Measurements from ENCODE around the gene SLC39A7. TPM values are rescaled to one million over a fixed set of nuclear protein-coding genes. Genes with fewer than 3 reads are reported as not detected.
"Not testable (repeated sequence)": the region's sequence is repeated elsewhere in the genome, so short reads cannot be mapped to it uniquely, and the experiment has no call there.

Gene SLC39A7
- total and polyA plus RNA-seq, 4 experiments from 2014 or later, result 22.9 to 40.9 (median 32.0) TPM

DNA sequence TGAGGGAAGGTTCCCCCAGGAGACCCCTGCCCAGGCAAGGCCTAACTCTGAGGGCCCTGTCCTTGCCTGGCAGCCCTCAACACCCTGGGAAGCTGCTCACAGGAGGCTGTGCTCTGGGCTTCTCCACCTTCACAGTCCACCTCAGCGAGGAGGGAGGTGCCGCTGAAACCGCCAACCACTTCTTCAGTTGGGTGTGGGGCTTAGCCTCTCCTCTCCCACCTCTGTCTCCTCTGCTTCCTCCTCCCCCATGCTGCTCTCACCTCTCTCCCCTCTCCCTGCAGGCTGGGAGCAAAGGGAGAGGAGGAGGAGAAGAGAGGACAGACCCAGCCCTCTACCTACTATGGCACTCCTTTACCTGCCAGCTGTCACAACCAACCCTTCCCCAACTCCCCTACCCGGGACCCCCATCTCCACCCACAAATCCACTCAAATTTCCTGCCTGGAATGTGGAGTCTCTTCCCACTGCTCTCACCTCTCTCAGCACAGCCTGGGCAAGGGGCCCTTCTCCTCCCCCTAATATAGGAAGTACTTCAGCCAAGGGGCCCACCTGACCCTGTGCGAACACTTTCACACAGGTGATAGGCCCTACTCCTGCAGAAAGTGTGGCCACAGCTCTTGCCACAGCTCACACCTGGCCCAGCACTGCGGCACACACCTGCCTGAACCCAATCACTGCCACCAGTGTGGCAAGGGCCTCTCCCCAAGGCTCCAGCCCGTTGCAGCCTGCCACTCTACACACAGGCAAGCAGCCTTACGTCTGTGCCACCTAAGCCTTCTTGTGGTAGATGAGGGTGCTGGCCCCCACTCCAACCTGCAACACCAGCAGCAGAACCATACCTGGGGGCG, 14.8 kb downstream of the SLC39A7 start:
- Mint-ChIP-seq H3K4me3 (peak overlapping the region in 1 of 8 donors; percentile 32), H3K27me3 (peaks cover 14 to 46% of the 10 kb centered on the region in 2 donors), H3K4me1 (peaks cover 13 to 30% (median 19%) of the 10 kb centered on the region in 4 donors), H3K27ac (no peak overlapping the region), H3K9me3 (peaks cover 0 to 1% (median 0%) of the 10 kb centered on the region in 8 donors), H3K36me3 (peaks cover 10 to 14% of the 10 kb centered on the region in 2 donors)
- Histone ChIP-seq H3K36me3 (ENCODE audit: insufficient read depth, low read length) (no peaks in the 10 kb centered on the region), H3K4me1 (ENCODE audit: insufficient read depth, low read length) (peaks cover 14% of the 10 kb centered on the region), H3K4me3 (ENCODE audit: low read length in 2 of 2) (no peak overlapping the region), H3K27ac (ENCODE audit: low read depth, low read length) (no peak overlapping the region), H3K27me3 (ENCODE audit: insufficient read depth, low read length) (peaks cover 4% of the 10 kb centered on the region), H3K9me3 (ENCODE audit: control insufficient read depth in 1 of 2, low read length in 2 of 2) (no peaks in the 10 kb centered on the region)
- intact Hi-C loops (cut with micrococcal nuclease), result no loop called here
- ChIA-PET POLR2A (ENCODE audit: partially characterized antibody) (no interaction called here), CTCF (ENCODE audit: partially characterized antibody) (no interaction called here)
- DNase-seq, result no peak

DNA sequence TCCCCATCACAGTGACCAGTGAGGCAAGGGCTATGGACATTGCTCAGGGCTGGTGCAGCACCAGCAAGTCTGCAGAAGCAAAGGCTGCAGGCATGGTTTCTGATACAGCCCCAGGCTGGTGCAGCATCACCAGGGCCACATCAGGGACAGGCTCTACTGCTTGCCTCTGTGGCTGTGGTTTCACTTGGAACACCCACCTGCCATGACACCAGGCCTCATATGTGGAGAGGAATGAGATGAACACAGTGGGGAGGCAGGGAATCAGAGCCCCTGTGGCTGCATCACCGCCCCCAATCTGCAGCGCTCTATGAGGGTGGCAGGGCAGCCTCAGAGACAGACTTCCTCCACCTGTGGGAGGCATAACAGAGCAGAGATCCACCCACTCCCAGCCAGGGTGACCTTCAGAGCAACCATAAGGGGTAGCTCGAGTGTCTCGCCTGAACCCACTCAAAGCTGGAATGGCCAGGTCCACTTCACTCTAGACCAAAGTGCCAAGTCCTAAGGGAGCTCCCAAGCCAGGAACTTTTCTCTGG, 15.5 kb downstream of the SLC39A7 start:
- Histone ChIP-seq H3K4me1 (ENCODE audit: insufficient read depth, low read length) (peaks cover 14% of the 10 kb centered on the region), H3K27ac (ENCODE audit: low read depth, low read length) (no peak overlapping the region), H3K36me3 (ENCODE audit: insufficient read depth, low read length) (no peaks in the 10 kb centered on the region), H3K9me3 (ENCODE audit: control insufficient read depth in 1 of 2, low read length in 2 of 2) (no peaks in the 10 kb centered on the region), H3K4me3 (ENCODE audit: low read length in 2 of 2) (no peak overlapping the region), H3K27me3 (ENCODE audit: insufficient read depth, low read length) (peaks cover 4% of the 10 kb centered on the region)
- ChIA-PET POLR2A (ENCODE audit: partially characterized antibody) (no interaction called here), CTCF (ENCODE audit: partially characterized antibody) (no interaction called here)
- DNase-seq, result no peak
- H3K36me3 Mint-ChIP-seq, result peaks cover 4 to 8% of the 10 kb centered on the region in 2 donors
- peaks cover 13 to 27% (median 18%) of the 10 kb centered on the region in 4 donors for H3K4me1 Mint-ChIP-seq
- peaks cover 14 to 47% of the 10 kb centered on the region in 2 donors for H3K27me3 Mint-ChIP-seq
- H3K9me3 Mint-ChIP-seq, result peaks cover 0 to 1% (median 0%) of the 10 kb centered on the region in 8 donors
- intact Hi-C loops (cut with micrococcal nuclease), result no loop called here
- H3K4me3 Mint-ChIP-seq, result no peak overlapping the region
- H3K27ac Mint-ChIP-seq, result no peak overlapping the region

DNA sequence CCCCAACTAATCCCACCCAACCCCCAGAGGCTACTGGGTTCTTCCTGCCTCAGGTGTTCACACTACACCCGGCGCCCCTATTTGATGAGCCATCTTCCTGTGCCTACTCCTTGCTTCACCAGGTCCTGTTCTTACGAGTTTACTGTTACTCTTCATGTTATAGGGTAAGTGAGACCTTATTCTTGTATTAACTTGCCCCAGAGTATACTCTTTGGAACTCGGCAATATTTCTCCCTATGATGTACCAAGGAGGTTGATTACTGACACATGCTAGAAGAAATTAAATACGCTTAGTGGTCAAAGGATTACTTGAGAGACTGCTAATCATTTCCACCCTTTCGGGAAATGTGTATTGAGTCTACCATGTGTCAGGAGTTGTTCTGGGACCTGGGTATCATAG, 16.6 kb downstream of the SLC39A7 start:
- peaks cover 20 to 51% of the 10 kb centered on the region in 2 donors for H3K27me3 Mint-ChIP-seq
- ChIA-PET CTCF (ENCODE audit: partially characterized antibody) (no interaction called here), POLR2A (ENCODE audit: partially characterized antibody) (no interaction called here)
- H3K4me1 ChIP-seq (ENCODE audit: insufficient read depth, low read length), result peaks cover 14% of the 10 kb centered on the region
- H3K36me3 Mint-ChIP-seq, result peaks cover 2 to 4% of the 10 kb centered on the region in 2 donors
- H3K4me3 Mint-ChIP-seq, result no peak overlapping the region
- no peak overlapping the region for H3K4me3 ChIP-seq (ENCODE audit: low read length in 2 of 2)
- no peak overlapping the region for H3K27ac ChIP-seq (ENCODE audit: low read depth, low read length)
- H3K9me3 ChIP-seq (ENCODE audit: control insufficient read depth in 1 of 2, low read length in 2 of 2), result no peaks in the 10 kb centered on the region
- intact Hi-C loops (cut with micrococcal nuclease), result no loop called here
- H3K27ac Mint-ChIP-seq, result no peak overlapping the region
- H3K4me1 Mint-ChIP-seq, result peaks cover 13 to 23% (median 18%) of the 10 kb centered on the region in 4 donors
- peaks cover 7% of the 10 kb centered on the region for H3K27me3 ChIP-seq (ENCODE audit: insufficient read depth, low read length)
- DNase-seq, result no peak
- H3K36me3 ChIP-seq (ENCODE audit: insufficient read depth, low read length), result no peaks in the 10 kb centered on the region
- peaks cover 0 to 1% (median 0%) of the 10 kb centered on the region in 8 donors for H3K9me3 Mint-ChIP-seq

DNA sequence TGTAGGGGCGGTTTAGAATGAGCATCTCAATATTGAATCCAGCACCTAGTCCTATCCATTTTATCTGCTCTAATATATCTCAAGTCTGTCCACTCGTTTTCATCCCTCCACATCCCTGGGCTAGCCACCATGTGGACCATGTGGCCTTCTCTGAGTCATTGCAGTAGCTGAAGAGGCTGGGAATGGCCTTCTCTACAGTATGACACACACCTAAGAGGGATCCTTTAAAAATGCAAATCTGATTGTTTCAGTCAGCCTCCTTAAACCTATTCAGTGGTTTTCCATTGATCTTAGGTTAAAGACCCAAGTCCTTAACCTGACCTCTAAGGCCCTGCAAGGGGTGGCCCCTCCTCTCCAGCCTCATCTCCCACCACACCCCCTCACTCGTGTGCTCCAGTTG, 17.0 kb downstream of the SLC39A7 start:
- H3K4me1 Mint-ChIP-seq, result peaks cover 11 to 18% (median 16%) of the 10 kb centered on the region in 4 donors
- ChIA-PET POLR2A (ENCODE audit: partially characterized antibody) (interaction anchor here (1.7 kb wide), 1 partner anchor 9 kb away, joined by 5 read pairs; the partner anchor contains the start of gene RING1), CTCF (ENCODE audit: partially characterized antibody) (no interaction called here)
- H3K9me3 ChIP-seq (ENCODE audit: control insufficient read depth in 1 of 2, low read length in 2 of 2), result no peaks in the 10 kb centered on the region
- peaks cover 14% of the 10 kb centered on the region for H3K4me1 ChIP-seq (ENCODE audit: insufficient read depth, low read length)
- H3K36me3 Mint-ChIP-seq, result no peaks in the 10 kb centered on the region
- H3K9me3 Mint-ChIP-seq, result peaks cover 0 to under 1% (median 0%) of the 10 kb centered on the region in 8 donors
- H3K27me3 Mint-ChIP-seq, result peaks cover 21 to 52% of the 10 kb centered on the region in 2 donors
- H3K27ac Mint-ChIP-seq, result no peak overlapping the region
- peaks cover 7% of the 10 kb centered on the region for H3K27me3 ChIP-seq (ENCODE audit: insufficient read depth, low read length)
- no peak overlapping the region for H3K4me3 ChIP-seq (ENCODE audit: low read length in 2 of 2)
- no peaks in the 10 kb centered on the region for H3K36me3 ChIP-seq (ENCODE audit: insufficient read depth, low read length)
- no peak overlapping the region for H3K27ac ChIP-seq (ENCODE audit: low read depth, low read length)
- intact Hi-C loops (cut with micrococcal nuclease), result no loop called here
- no peak overlapping the region for H3K4me3 Mint-ChIP-seq
- no peak for DNase-seq

DNA sequence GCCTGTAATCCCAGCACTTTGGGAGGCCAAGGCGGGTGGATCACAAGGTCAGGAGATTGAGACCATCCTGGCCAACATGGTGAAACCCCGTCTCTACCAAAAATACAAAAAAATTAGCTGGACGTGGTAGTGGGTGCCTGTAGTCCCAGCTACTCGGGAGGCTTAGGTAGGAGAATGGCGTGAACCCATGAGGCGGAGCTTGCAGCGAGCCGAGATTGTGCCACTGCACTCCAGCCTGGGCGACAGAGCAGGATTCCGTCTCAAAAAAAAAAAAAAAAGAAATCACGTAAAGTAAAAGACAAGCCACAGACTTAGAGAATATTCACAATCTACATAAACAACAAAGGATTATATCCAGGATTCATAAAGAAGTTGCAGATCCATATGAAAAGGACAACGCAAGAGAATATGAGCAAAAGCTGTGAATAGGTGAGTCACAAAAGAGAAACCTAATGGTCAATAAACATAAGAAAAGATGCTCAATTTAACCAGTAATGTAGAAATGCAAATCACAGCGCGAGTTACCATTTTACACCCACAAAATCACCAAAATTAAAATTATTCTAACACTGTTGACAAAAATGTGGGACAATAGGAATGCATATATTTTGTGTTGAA, 25.9 kb downstream of the SLC39A7 start:
- H3K27ac Mint-ChIP-seq; intact Hi-C loops (cut with micrococcal nuclease); H3K9me3 Mint-ChIP-seq; H3K4me3 Mint-ChIP-seq; H3K9me3 ChIP-seq (ENCODE audit: control insufficient read depth in 1 of 2, low read length in 2 of 2); H3K36me3 Mint-ChIP-seq; H3K4me1 Mint-ChIP-seq; H3K27me3 ChIP-seq (ENCODE audit: insufficient read depth, low read length); H3K27ac ChIP-seq (ENCODE audit: low read depth, low read length); DNase-seq; H3K4me1 ChIP-seq (ENCODE audit: insufficient read depth, low read length); H3K4me3 ChIP-seq (ENCODE audit: low read length in 2 of 2); H3K36me3 ChIP-seq (ENCODE audit: insufficient read depth, low read length): not testable (repeated sequence)
- CTCF ChIA-PET (ENCODE audit: partially characterized antibody), result interaction anchor here (0.7 to 1.2 kb wide), 4 partner anchors 12 to 29 kb away, joined by 3 to 4 read pairs (median 3); no protein-coding TSS in a partner anchor
- POLR2A ChIA-PET (ENCODE audit: partially characterized antibody), result interaction anchor here (1.3 to 1.4 kb wide), 2 partner anchors 18 to 22 kb away, joined by 3 to 4 read pairs; partner anchors contain the start of gene RING1
- peaks cover 21 to 28% of the 10 kb centered on the region in 2 donors for H3K27me3 Mint-ChIP-seq

DNA sequence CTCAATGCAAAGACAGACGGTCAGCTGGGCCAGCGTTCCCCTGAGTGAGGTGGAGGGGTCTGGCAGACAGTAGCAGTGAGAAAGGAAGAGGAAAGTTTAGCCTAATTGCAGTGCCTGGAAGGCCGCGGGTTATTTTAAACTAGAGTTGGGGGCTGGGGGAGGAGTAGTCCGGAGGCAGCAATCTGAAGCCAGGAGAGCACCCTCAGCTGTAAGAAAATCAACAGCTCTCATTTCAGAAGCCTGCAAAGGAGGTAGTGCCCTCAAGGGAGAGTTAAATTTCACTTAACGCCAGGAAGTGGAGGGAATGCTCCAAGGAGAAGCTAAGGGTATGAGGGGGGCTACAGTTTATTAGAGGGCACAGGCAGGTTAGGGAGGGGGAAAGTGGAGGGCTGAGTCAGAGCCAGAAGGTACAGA, 34.6 kb downstream of the SLC39A7 start:
- Histone ChIP-seq H3K9me3 (ENCODE audit: control insufficient read depth in 1 of 2, low read length in 2 of 2) (no peaks in the 10 kb centered on the region), H3K4me3 (ENCODE audit: low read length in 2 of 2) (no peak overlapping the region), H3K4me1 (ENCODE audit: insufficient read depth, low read length) (no peaks in the 10 kb centered on the region), H3K27ac (ENCODE audit: low read depth, low read length) (no peak overlapping the region), H3K27me3 (ENCODE audit: insufficient read depth, low read length) (no peaks in the 10 kb centered on the region), H3K36me3 (ENCODE audit: insufficient read depth, low read length) (no peaks in the 10 kb centered on the region)
- Mint-ChIP-seq H3K27me3 (peaks cover 16 to 27% of the 10 kb centered on the region in 2 donors), H3K36me3 (no peaks in the 10 kb centered on the region), H3K4me1 (no peaks in the 10 kb centered on the region), H3K27ac (no peak overlapping the region), H3K9me3 (no peaks in the 10 kb centered on the region), H3K4me3 (no peak overlapping the region)
- DNase-seq, result no peak
- intact Hi-C loops (cut with micrococcal nuclease), result no loop called here
- ChIA-PET POLR2A (ENCODE audit: partially characterized antibody) (no interaction called here), CTCF (ENCODE audit: partially characterized antibody) (interaction anchor here (1.0 to 1.2 kb wide), 2 partner anchors 13 to 109 kb away, joined by 3 read pairs; no protein-coding TSS in a partner anchor)

DNA sequence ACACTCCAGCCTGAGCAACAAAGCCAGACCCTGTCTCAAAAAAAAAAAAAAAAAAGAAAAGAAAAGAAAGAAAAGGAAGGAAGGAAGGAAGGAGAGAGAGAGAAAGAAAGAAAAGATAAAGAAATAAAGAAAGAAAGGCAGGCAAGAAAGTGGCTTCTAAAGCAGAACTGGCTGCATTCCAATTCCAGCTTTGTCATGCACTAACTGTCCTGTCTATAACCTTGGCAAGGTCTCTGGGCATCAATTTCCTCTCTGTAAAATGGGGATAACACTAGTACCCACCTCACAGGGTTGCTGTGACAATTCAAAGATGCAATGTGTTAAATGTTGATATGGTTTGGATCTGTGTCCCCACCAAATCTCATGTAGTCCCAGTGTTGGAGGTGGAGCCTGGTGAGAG, 35.7 kb downstream of the SLC39A7 start:
- ChIA-PET POLR2A (ENCODE audit: partially characterized antibody) (interaction anchor here (1.0 kb wide), 1 partner anchor 27 kb away, joined by 3 read pairs; no protein-coding TSS in a partner anchor), CTCF (ENCODE audit: partially characterized antibody) (interaction anchor here (1.2 kb wide), 1 partner anchor 12 kb away, joined by 3 read pairs; no protein-coding TSS in a partner anchor)
- H3K36me3 ChIP-seq (ENCODE audit: insufficient read depth, low read length), result no peaks in the 10 kb centered on the region
- intact Hi-C loops (cut with micrococcal nuclease), result no loop called here
- Mint-ChIP-seq H3K9me3 (no peaks in the 10 kb centered on the region), H3K4me1 (no peaks in the 10 kb centered on the region), H3K27ac (no peak overlapping the region), H3K36me3 (no peaks in the 10 kb centered on the region), H3K27me3 (peaks cover 14 to 24% of the 10 kb centered on the region in 2 donors), H3K4me3 (no peak overlapping the region)
- H3K9me3 ChIP-seq (ENCODE audit: control insufficient read depth in 1 of 2, low read length in 2 of 2), result no peaks in the 10 kb centered on the region
- no peak for DNase-seq
- H3K27ac ChIP-seq (ENCODE audit: low read depth, low read length), result no peak overlapping the region
- H3K4me1 ChIP-seq (ENCODE audit: insufficient read depth, low read length), result no peaks in the 10 kb centered on the region
- no peaks in the 10 kb centered on the region for H3K27me3 ChIP-seq (ENCODE audit: insufficient read depth, low read length)
- no peak overlapping the region for H3K4me3 ChIP-seq (ENCODE audit: low read length in 2 of 2)
